ENCODE measurements around the gene AP2A2.

DNA sequence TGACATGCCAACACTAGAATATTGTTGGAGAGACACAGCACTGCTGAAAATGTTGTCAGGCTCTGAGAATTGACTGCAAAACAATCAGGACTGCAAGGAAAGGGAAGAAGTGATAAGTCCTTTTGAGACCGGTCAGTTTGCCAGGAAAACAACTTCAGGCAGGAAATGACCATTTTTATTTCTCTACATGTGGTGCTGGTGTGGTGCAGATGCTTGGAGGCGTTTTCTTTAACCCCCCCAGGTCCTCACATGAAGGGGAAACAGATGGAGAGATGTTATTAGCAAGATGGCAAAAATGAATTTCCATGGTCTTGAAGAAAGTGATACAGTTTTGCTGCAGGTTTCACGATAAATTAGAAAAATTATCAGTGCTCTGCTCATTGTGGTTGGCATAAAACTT lies 5.7 kb downstream of the AP2A2 start:
- TF ChIP-seq, protein P1, sequence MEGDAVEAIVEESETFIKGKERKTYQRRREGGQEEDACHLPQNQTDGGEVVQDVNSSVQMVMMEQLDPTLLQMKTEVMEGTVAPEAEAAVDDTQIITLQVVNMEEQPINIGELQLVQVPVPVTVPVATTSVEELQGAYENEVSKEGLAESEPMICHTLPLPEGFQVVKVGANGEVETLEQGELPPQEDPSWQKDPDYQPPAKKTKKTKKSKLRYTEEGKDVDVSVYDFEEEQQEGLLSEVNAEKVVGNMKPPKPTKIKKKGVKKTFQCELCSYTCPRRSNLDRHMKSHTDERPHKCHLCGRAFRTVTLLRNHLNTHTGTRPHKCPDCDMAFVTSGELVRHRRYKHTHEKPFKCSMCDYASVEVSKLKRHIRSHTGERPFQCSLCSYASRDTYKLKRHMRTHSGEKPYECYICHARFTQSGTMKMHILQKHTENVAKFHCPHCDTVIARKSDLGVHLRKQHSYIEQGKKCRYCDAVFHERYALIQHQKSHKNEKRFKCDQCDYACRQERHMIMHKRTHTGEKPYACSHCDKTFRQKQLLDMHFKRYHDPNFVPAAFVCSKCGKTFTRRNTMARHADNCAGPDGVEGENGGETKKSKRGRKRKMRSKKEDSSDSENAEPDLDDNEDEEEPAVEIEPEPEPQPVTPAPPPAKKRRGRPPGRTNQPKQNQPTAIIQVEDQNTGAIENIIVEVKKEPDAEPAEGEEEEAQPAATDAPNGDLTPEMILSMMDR (IDR thresholded peaks at IDR 0.05) = no peak
- no peak for TF ChIP-seq POLR2AphosphoS5 (IDR thresholded peaks at IDR 0.05; ENCODE audit: low read depth, low read length)
- TF ChIP-seq, protein P2, sequence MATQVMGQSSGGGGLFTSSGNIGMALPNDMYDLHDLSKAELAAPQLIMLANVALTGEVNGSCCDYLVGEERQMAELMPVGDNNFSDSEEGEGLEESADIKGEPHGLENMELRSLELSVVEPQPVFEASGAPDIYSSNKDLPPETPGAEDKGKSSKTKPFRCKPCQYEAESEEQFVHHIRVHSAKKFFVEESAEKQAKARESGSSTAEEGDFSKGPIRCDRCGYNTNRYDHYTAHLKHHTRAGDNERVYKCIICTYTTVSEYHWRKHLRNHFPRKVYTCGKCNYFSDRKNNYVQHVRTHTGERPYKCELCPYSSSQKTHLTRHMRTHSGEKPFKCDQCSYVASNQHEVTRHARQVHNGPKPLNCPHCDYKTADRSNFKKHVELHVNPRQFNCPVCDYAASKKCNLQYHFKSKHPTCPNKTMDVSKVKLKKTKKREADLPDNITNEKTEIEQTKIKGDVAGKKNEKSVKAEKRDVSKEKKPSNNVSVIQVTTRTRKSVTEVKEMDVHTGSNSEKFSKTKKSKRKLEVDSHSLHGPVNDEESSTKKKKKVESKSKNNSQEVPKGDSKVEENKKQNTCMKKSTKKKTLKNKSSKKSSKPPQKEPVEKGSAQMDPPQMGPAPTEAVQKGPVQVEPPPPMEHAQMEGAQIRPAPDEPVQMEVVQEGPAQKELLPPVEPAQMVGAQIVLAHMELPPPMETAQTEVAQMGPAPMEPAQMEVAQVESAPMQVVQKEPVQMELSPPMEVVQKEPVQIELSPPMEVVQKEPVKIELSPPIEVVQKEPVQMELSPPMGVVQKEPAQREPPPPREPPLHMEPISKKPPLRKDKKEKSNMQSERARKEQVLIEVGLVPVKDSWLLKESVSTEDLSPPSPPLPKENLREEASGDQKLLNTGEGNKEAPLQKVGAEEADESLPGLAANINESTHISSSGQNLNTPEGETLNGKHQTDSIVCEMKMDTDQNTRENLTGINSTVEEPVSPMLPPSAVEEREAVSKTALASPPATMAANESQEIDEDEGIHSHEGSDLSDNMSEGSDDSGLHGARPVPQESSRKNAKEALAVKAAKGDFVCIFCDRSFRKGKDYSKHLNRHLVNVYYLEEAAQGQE (IDR thresholded peaks at IDR 0.05; ENCODE audit: insufficient read depth in 1 of 2, low read depth in 2 of 2, low read length in 1 of 2) = no peak
- no peak for TF ChIP-seq SIN3A (IDR thresholded peaks at IDR 0.05; ENCODE audit: borderline replicate concordance, insufficient read depth, low read depth, low read length)
